Heart right ventricle (tissue), 16 donors: ENCODE measurements around the gene ACSL6. TPM values are rescaled to one million over a fixed set of nuclear protein-coding genes. Genes with fewer than 3 reads are reported as not detected.
A peak's percentile ranks its signal among the peaks of the same experiment; 100 is the strongest.

ENCODE experiments used
- ATAC-seq, 8 donors: fragments of 200-7000 bp; cut with Tn5 transposase; one replicate each; pipeline ENCODE4 v1.9.1; 2020; ENCODE audit warnings: mild to moderate bottlenecking in 8 of 8, moderate library complexity in 8 of 8, moderate number of reproducible peaks in 1 of 8
- DNase-seq, 2 donors: peaks; one replicate each; pipeline ENCODE4 v3.0.0-alpha.2; 2020
- H3K27ac ChIP-seq, 10 donors: fragments of 200-600 bp; sonication (generic) in 2 of 10; one replicate each; pipeline versions ENCODE4 v1.5.0 to v1.8.0; 2020 to 2022; ENCODE audit warnings: mild to moderate bottlenecking in 3 of 10
- H3K27me3 ChIP-seq, 7 donors: fragments of 200-600 bp; one replicate each; pipeline ENCODE4 v1.8.0; 2021 to 2022; ENCODE audit warnings: mild to moderate bottlenecking in 2 of 7
- H3K36me3 ChIP-seq, 9 donors: fragments of 200-600 bp; sonication (generic) in 1 of 9; one replicate each; pipeline versions ENCODE4 v1.5.0 to v1.8.0; 2020 to 2022; ENCODE audit warnings: mild to moderate bottlenecking in 2 of 9
- H3K4me1 ChIP-seq, 9 donors: fragments of 200-600 bp; sonication (generic) in 1 of 9; one replicate each; pipeline versions ENCODE4 v1.5.0 to v1.8.0; 2020 to 2022; ENCODE audit warnings: mild to moderate bottlenecking in 4 of 9
- H3K4me3 ChIP-seq, 10 donors: fragments of 200-600 bp; sonication (generic) in 2 of 10; one replicate each; pipeline versions ENCODE4 v1.5.0 to v1.8.0; 2020 to 2022; ENCODE audit warnings: mild to moderate bottlenecking in 7 of 10, moderate library complexity in 2 of 10
- H3K9me3 ChIP-seq, 11 donors: fragments of 200-600 bp in 10 of 11; sonication (generic) in 2 of 11; one replicate each; pipeline versions ENCODE4 v1.5.0 to v1.8.0; 2013 to 2022; ENCODE audit warnings: mild to moderate bottlenecking in 2 of 11, control low read depth in 1 of 11, moderate library complexity in 1 of 11
- WGBS, 2 donors: extraction: QIAGEN DNeasy Blood & Tissue Kit; methylation state at CpG; one replicate each; pipeline ENCODE4 v1.1.7; 2013; ENCODE audit warnings: inconsistent platforms in 1 of 2; 5-methylcytosine and 5-hydroxymethylcytosine counted together
- intact Hi-C, 10 donors: fragments of 100-400 bp; cut with DNase I; formaldehyde crosslinking; loops; one replicate each; pipeline versions ENCODE4 v1.11.1 to v1.14.2; 2022
- polyA plus RNA-seq, 2 donors: library from polyadenylated mRNA; stranded (reverse); fragments of 200-250 nt; gene quantifications; one replicate each; pipeline ENCODE4 v1.2.3, GENCODE V29; 2013
- total RNA-seq, 10 donors: library from RNA; stranded (reverse); fragmentation: NEBNext Ultra II Directional in 3 of 10; extraction: Animal tissue kit (Norgen Biotek cat#: 25700) in 3 of 10; gene quantifications; one replicate each; pipeline versions ENCODE4 v1.2.1 to v1.2.4, GENCODE V29; 2021 to 2023
- TF ChIP-seq, protein P1 (sequence below), 9 donors: fragments of 200-600 bp; sonication (generic) in 2 of 9; IDR thresholded peaks; one replicate each; pipeline versions ENCODE4 v1.5.0 to v1.8.0; 2021 to 2022; ENCODE audit warnings: antibody characterized with exemption in 9 of 9, mild to moderate bottlenecking in 5 of 9, moderate library complexity in 1 of 9
- donor health status: Arrhythmogenic right ventricular cardiomyopathy.
- donor health status: ischemic (EF 13 %, LVEDD 7.1; RV severe dilation, severe dysfunction).
- donor health status: healthy with polysubstance abuse.
- donor health status: DM: no; HTN: yes; CAD: no.
- donor health status: DM: no; HTN: no; CAD: no.
- donor health status: ischemic (EF 25% LVEDD 6.9; RV normal size, moderate dysfunction).
- donor health status: ischemic (EF 25% LVEDD 5.7; RV mildly dilated, moderate dysfunction).
- donor health status: healthy.
- donor health status: DM: yes; HTN: yes; CAD: no.
- donor health status: Ischemic cardiomyopathy.
- donor health status: ischemic (EF 35%, LVEDD 5.7; RV mildly dilated, moderate dysfunction).
- donor health status: nonischemic (EF 11% LVEDD 7.7; RV severe dilation, severe dysfunction).
- donor health status: DM: yes; HTN: yes; CAD: no.
- donor health status: PGD.
- donor health status: ischemic (EF 29% LVEDD 5.4; RV normal size, mild dysfunction).
- donor health status: nonischemic (EF 23%, LVEDD 6.1; RV moderate dilation, normal function).

The ACSL6 gene
- total and polyA plus RNA-seq, 12 donors, result 0.26 to 7.0 (median 3.0) TPM

DNA sequence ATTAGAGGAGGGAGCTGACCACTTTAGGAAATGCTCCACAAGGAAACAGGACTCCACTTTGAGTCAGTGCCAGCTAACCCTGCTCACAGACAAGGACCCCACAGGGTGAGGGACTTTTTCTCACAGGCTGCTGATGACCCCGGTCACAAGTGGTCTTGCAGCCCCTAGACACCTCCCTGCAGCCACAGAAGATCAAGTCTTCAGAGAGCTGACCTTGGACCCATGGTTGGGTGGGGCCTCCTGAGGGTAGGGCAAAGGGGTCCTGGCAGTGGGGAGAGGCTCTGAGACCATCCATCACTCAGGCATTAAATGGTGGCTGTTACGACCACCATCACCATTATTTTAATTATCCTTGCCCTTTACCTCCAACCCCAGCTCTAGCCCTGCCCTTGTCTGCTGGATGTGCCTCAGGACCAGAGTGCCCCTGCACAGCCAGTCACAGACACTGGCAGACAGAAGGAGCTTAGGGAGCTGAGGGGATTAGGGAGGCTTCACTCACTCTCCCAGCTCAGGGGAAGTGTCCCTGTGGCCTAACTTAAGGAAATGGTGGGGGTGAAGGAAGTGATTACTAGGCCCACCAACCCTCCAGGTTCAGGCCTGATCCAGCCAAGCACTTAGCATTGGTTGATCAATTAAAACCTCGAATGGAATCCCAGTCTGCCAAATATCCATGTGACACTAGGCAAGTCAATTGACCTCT lies 1.6 kb downstream of the ACSL6 start:
- no peak overlapping the region for H3K27ac ChIP-seq
- no peak overlapping the region for H3K4me3 ChIP-seq
- DNase-seq (no peak), ATAC-seq (no peak)
- H3K4me1 ChIP-seq, result peaks cover 3 to 39% (median 14%) of the 10 kb centered on the region in 9 donors
- peaks cover 0 to 52% (median 19%) of the 10 kb centered on the region in 7 donors for H3K27me3 ChIP-seq
- 66 to 79% methylated on average over 3 of the region's 3 CpGs for WGBS, 2 donors
- no peaks in the 10 kb centered on the region for H3K36me3 ChIP-seq
- H3K9me3 ChIP-seq, result no peaks in the 10 kb centered on the region
- intact Hi-C loops, result loop anchor here in 9 of 10 donors (2.0 to 10.0 kb wide), 8 partner anchors 198 to 585 kb away; no protein-coding TSS in a partner anchor
- TF ChIP-seq, protein P1, sequence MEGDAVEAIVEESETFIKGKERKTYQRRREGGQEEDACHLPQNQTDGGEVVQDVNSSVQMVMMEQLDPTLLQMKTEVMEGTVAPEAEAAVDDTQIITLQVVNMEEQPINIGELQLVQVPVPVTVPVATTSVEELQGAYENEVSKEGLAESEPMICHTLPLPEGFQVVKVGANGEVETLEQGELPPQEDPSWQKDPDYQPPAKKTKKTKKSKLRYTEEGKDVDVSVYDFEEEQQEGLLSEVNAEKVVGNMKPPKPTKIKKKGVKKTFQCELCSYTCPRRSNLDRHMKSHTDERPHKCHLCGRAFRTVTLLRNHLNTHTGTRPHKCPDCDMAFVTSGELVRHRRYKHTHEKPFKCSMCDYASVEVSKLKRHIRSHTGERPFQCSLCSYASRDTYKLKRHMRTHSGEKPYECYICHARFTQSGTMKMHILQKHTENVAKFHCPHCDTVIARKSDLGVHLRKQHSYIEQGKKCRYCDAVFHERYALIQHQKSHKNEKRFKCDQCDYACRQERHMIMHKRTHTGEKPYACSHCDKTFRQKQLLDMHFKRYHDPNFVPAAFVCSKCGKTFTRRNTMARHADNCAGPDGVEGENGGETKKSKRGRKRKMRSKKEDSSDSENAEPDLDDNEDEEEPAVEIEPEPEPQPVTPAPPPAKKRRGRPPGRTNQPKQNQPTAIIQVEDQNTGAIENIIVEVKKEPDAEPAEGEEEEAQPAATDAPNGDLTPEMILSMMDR (IDR thresholded peaks at IDR 0.05), result no peak

DNA sequence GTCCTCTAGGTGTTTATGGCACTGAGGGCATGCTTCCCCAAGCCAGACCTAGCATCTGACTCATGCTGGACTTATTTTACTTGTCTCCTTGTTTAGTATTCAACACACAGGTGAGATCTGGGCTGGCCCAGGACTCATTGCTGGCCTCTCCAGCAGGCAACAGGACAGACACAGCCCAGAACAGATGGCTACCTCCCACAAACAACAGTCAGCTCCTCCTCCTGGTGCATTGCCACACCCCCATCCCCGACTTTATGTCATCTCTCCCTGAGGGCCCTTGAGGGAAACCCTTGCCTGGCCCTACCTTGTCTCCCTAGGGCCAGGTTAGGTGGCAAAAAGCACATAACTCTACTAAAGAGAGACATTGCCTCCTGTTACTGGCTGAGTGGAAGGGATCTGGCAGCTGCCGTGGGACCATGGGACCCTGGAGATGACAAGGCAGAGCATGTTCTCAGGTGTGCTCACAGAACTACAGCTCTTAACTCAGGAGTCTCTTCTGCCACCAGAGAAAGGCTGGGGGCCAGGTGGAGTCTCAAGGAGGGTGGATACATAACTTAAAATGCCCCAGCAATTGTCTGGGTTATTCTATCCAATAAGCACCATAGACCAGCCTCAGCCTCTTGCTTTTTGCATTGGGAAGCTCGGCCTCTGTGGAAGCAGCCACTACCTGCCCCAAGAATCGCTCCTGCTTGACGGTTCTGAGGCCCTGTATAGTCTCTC lies 2.3 kb downstream of the ACSL6 start:
- Histone ChIP-seq H3K27ac (no peak overlapping the region), H3K36me3 (no peaks in the 10 kb centered on the region), H3K4me1 (peaks cover 3 to 43% (median 14%) of the 10 kb centered on the region in 9 donors), H3K9me3 (no peaks in the 10 kb centered on the region), H3K4me3 (no peak overlapping the region), H3K27me3 (peaks cover 0 to 52% (median 19%) of the 10 kb centered on the region in 7 donors)
- WGBS, 2 donors, result 70 to 77% methylated on average over 5 of the region's 5 CpGs
- intact Hi-C loops, result loop anchor here (1.0 to 10.0 kb wide), 9 partner anchors 197 to 584 kb away; no protein-coding TSS in a partner anchor
- ATAC-seq, result no peak
- TF ChIP-seq, protein P1 (IDR thresholded peaks at IDR 0.05), result no peak
- DNase-seq, result no peak

GRCh38 chr5:132008163-132008473 lies 3.3 kb downstream of the ACSL6 start:
- DNase-seq, result no peak
- intact Hi-C loops, result loop anchor here (1.0 to 10.0 kb wide), 9 partner anchors 196 to 583 kb away; no protein-coding TSS in a partner anchor
- 76 to 86% methylated on average over 2 of the region's 2 CpGs for WGBS, 2 donors
- no peak overlapping the region for H3K27ac ChIP-seq
- H3K4me1 ChIP-seq, result peaks cover 3 to 45% (median 14%) of the 10 kb centered on the region in 9 donors
- no peak for ATAC-seq
- no peaks in the 10 kb centered on the region for H3K36me3 ChIP-seq
- peaks cover 0 to 47% (median 19%) of the 10 kb centered on the region in 7 donors for H3K27me3 ChIP-seq
- no peak overlapping the region for H3K4me3 ChIP-seq
- H3K9me3 ChIP-seq, result no peaks in the 10 kb centered on the region
- TF ChIP-seq, protein P1 (IDR thresholded peaks at IDR 0.05), result peak in 1 of 9 donors; percentile 28

- Histone ChIP-seq H3K4me1 (peaks cover 6 to 45% (median 14%) of the 10 kb centered on the region in 9 donors), H3K4me3 (no peak overlapping the region), H3K27me3 (peaks cover 0 to 41% (median 19%) of the 10 kb centered on the region in 7 donors), H3K36me3 (no peaks in the 10 kb centered on the region), H3K27ac (no peak overlapping the region), H3K9me3 (no peaks in the 10 kb centered on the region)
- intact Hi-C loops, result loop anchor here (1.0 to 10.0 kb wide), 10 partner anchors 195 to 583 kb away; no protein-coding TSS in a partner anchor
- DNase-seq, result peak; percentile 34 to 83
- peak; percentile 73 to 85 (median 76) for ATAC-seq
- 48 to 51% methylated on average over 2 of the region's 2 CpGs for whole genome bisulfite sequencing, 2 donors
- TF ChIP-seq, protein P1 (IDR thresholded peaks at IDR 0.05), result peak; percentile 39 to 81 (median 73)
These were observed 3.9 kb downstream of the ACSL6 start for GRCh38 chr5:132007399-132008162.
